GM23338 (cell line): ENCODE data around the gene PRKAG1.

Experiments
- CTCF ChIP-seq, 2 experiments: fragments of 200-600 bp in 1 of 2; sonication (generic) in 1 of 2; conservative IDR thresholded peaks; 2 replicates each; pipeline versions ENCODE4 v1.5.1 to v1.6.1; 2016 to 2017; ENCODE audit warnings: antibody characterized with exemption in 2 of 2, low read depth in 2 of 2, mild to moderate bottlenecking in 2 of 2, moderate library complexity in 1 of 2
- ETS1 ChIP-seq: IDR thresholded peaks from 2 replicates; pipeline ENCODE4 v1.6.1; 2016; ENCODE audit warnings: antibody characterized with exemption
- EZH2 ChIP-seq: fragments of 200-600 bp; sonication (generic); IDR thresholded peaks from one replicate; pipeline ENCODE4 v1.8.0; 2017; ENCODE audit warnings: antibody characterized with exemption, mild to moderate bottlenecking, low read depth; ENCODE audit not compliant: unreplicated experiment
- JUNB ChIP-seq: IDR thresholded peaks from one replicate; pipeline ENCODE4 v1.6.1; 2016; ENCODE audit warnings: antibody characterized with exemption; ENCODE audit not compliant: unreplicated experiment
- POLR2AphosphoS5 ChIP-seq: IDR thresholded peaks from 2 replicates; pipeline ENCODE4 v1.6.1; 2016; ENCODE audit warnings: antibody characterized with exemption, low read depth
- REST ChIP-seq: IDR thresholded peaks from one replicate; pipeline ENCODE4 v1.6.1; 2018; ENCODE audit warnings: antibody characterized with exemption; ENCODE audit not compliant: unreplicated experiment
- STAT1 ChIP-seq: IDR thresholded peaks from one replicate; pipeline ENCODE4 v1.6.1; 2016; ENCODE audit warnings: antibody characterized with exemption; ENCODE audit not compliant: unreplicated experiment

GRCh38 chr12:49054524-49054923 lies 35.9 kb upstream of the PRKAG1 start:
- TF ChIP-seq CTCF (conservative IDR thresholded peaks at IDR 0.05; ENCODE audit: low read depth in 2 of 2) (no peak), JUNB (no peak), EZH2 (no peak), REST (no peak), ETS1 (no peak), STAT1 (no peak), POLR2AphosphoS5 (no peak)
